H1 (cell line): ENCODE results near the gene PRRG2. TPM values are rescaled to one million over a fixed set of nuclear protein-coding genes. Genes with fewer than 3 reads are reported as not detected.

Experiments
- CTCF ChIA-PET: fragments of 300-600 bp; sonication (Branson Sonifier 250); formaldehyde crosslinking; loops from one replicate; lab custom pipeline; 2021; ENCODE audit not compliant: partially characterized antibody; lab: Charles Lee
- POLR2A ChIA-PET: fragments of 300-600 bp; sonication (Branson Sonifier 250); formaldehyde crosslinking; loops from one replicate; lab custom pipeline; 2021; ENCODE audit warnings: inconsistent platforms; ENCODE audit not compliant: partially characterized antibody; lab: Charles Lee
- DNase-seq, 2 experiments: peaks; one replicate each; pipeline versions ENCODE4 v3.0.0 to v3.0.0-alpha.2; 2010 to 2022; ENCODE audit warnings: low spot score in 2 of 2, low read depth in 1 of 2, mixed read lengths in 1 of 2
- FAIRE-seq: peaks from 2 replicates; lab custom pipeline; 2011; peaks lifted over from hg19 to GRCh38; lab: Jason Lieb, UNC
- H2AFZ ChIP-seq: 2 replicates; pipeline ENCODE4 v1.8.1; 2012; ENCODE audit warnings: low read length, inconsistent platforms
- H2AK5ac ChIP-seq: 2 replicates; pipeline ENCODE4 v1.6.1; 2013; ENCODE audit warnings: low read depth, low read length
- H2BK120ac ChIP-seq: replicated peaks from 2 replicates; pipeline ENCODE3; 2013; ENCODE audit warnings: low read depth, low read length, inconsistent platforms
- H2BK12ac ChIP-seq: 2 replicates; pipeline ENCODE4 v1.6.1; 2013; ENCODE audit warnings: low read depth, low read length
- H2BK15ac ChIP-seq: 2 replicates; pipeline ENCODE4 v1.6.1; 2013; ENCODE audit warnings: low read length
- H2BK20ac ChIP-seq: 2 replicates; pipeline ENCODE4 v1.6.1; 2013; ENCODE audit warnings: low read length
- H2BK5ac ChIP-seq: 2 replicates; pipeline ENCODE4 v1.6.1; 2013; ENCODE audit warnings: low read depth, low read length
- H3K14ac ChIP-seq: 2 replicates; pipeline ENCODE4 v1.6.1; 2013; ENCODE audit warnings: inconsistent platforms; ENCODE audit not compliant: insufficient read length
- H3K18ac ChIP-seq: 2 replicates; pipeline ENCODE4 v1.6.1; 2013; ENCODE audit warnings: low read length; ENCODE audit errors: extremely low read depth
- H3K23ac ChIP-seq: 2 replicates; pipeline ENCODE4 v1.6.1; 2013; ENCODE audit warnings: inconsistent platforms; ENCODE audit not compliant: insufficient read length
- H3K23me2 ChIP-seq: 2 replicates; pipeline ENCODE4 v1.6.1; 2013; ENCODE audit warnings: low read depth, low read length
- H3K27ac ChIP-seq: 2 replicates; pipeline ENCODE4 v1.6.1; 2011; ENCODE audit warnings: low read depth, low read length, inconsistent platforms
- H3K27me3 ChIP-seq, 4 experiments: replicated peaks in 1 of 4; 1 replicate in 1 of 4; 2 replicates in 3 of 4; pipeline versions ENCODE4 v1.6.1 to v1.8.1; 2011 to 2013; ENCODE audit warnings: low read length in 3 of 4, mild to moderate bottlenecking in 3 of 4, inconsistent platforms in 2 of 4, mixed read lengths in 2 of 4, moderate library complexity in 1 of 4; ENCODE audit not compliant: control insufficient read depth in 3 of 4, insufficient read depth in 3 of 4; ENCODE audit errors: extremely low read depth in 1 of 4
- H3K36me3 ChIP-seq, 4 experiments: 2 replicates each; pipeline versions ENCODE4 v1.6.1 to v1.8.1; 2011 to 2013; ENCODE audit warnings: mild to moderate bottlenecking in 4 of 4, low read length in 3 of 4, moderate library complexity in 2 of 4, control low read depth in 1 of 4, inconsistent platforms in 1 of 4; ENCODE audit not compliant: insufficient read depth in 4 of 4, control insufficient read depth in 2 of 4
- H3K4ac ChIP-seq: replicated peaks from 2 replicates; pipeline ENCODE3; 2013; ENCODE audit warnings: low read length, low read depth, mixed read lengths, inconsistent platforms; ENCODE audit not compliant: insufficient read length
- H3K4me1 ChIP-seq, 4 experiments: replicated peaks in 1 of 4; 1 replicate in 1 of 4; 2 replicates in 3 of 4; pipeline versions ENCODE4 v1.6.1 to v1.8.1; 2011 to 2013; ENCODE audit warnings: low read length in 3 of 4, inconsistent platforms in 2 of 4, mixed read lengths in 1 of 4; ENCODE audit not compliant: insufficient read depth in 4 of 4, control insufficient read depth in 3 of 4
- H3K4me2 ChIP-seq, 2 experiments: 2 replicates each; pipeline versions ENCODE4 v1.6.1 to v1.8.1; 2011 to 2013; ENCODE audit warnings: low read depth in 2 of 2, low read length in 2 of 2, control low read depth in 1 of 2, inconsistent platforms in 1 of 2, mild to moderate bottlenecking in 1 of 2; ENCODE audit not compliant: insufficient read depth in 1 of 2
- H3K4me3 ChIP-seq, 4 experiments: fragments of 200-600, 300-600 bp in 1 of 4; sonication (generic), shearing (Covaris generic), sonication (Bioruptor Twin) in 1 of 4; 2 replicates each; pipeline versions ENCODE4 v1.5.1 to v1.8.1; 2011 to 2016; ENCODE audit warnings: low read length in 4 of 4, low read depth in 3 of 4, control low read depth in 2 of 4, inconsistent platforms in 2 of 4, mild to moderate bottlenecking in 2 of 4, mixed read lengths in 1 of 4, moderate library complexity in 1 of 4; ENCODE audit not compliant: insufficient read depth in 2 of 4; ENCODE audit errors: extremely low read depth in 1 of 4
- H3K56ac ChIP-seq: replicated peaks from 2 replicates; pipeline ENCODE3; 2013; ENCODE audit warnings: low read depth, mild to moderate bottlenecking, mixed read lengths, low read length, inconsistent platforms; ENCODE audit not compliant: insufficient read length
- H3K79me1 ChIP-seq: 2 replicates; pipeline ENCODE4 v1.6.1; 2013; ENCODE audit warnings: low read depth, low read length, control low read depth
- H3K79me2 ChIP-seq, 2 experiments: 2 replicates each; pipeline versions ENCODE4 v1.6.1 to v1.8.1; 2012 to 2013; ENCODE audit warnings: low read length in 2 of 2, mild to moderate bottlenecking in 2 of 2, inconsistent platforms in 1 of 2; ENCODE audit not compliant: insufficient read depth in 2 of 2, control insufficient read depth in 1 of 2
- H3K9ac ChIP-seq, 4 experiments: replicated peaks in 1 of 4; 1 replicate in 1 of 4; 2 replicates in 3 of 4; pipeline versions ENCODE4 v1.6.1 to v1.8.1; 2011 to 2013; ENCODE audit warnings: low read depth in 3 of 4, low read length in 3 of 4, control low read depth in 2 of 4, mild to moderate bottlenecking in 2 of 4, moderate library complexity in 2 of 4, inconsistent platforms in 1 of 4; ENCODE audit errors: extremely low read depth in 1 of 4
- H3K9me3 ChIP-seq, 2 experiments: 2 replicates each; pipeline versions ENCODE4 v1.6.1 to v1.8.1; 2012 to 2013; ENCODE audit warnings: mild to moderate bottlenecking in 2 of 2, moderate library complexity in 2 of 2, control low read depth in 1 of 2, inconsistent platforms in 1 of 2, low read depth in 1 of 2, low read length in 1 of 2, mixed read lengths in 1 of 2; ENCODE audit not compliant: insufficient read depth in 2 of 2
- H4K20me1 ChIP-seq, 2 experiments: replicated peaks in 1 of 2; 2 replicates each; pipeline versions ENCODE3 to v1.8.1; 2011 to 2013; ENCODE audit warnings: inconsistent platforms in 2 of 2, low read length in 2 of 2, mild to moderate bottlenecking in 1 of 2; ENCODE audit not compliant: insufficient read depth in 2 of 2, control insufficient read depth in 1 of 2
- H4K5ac ChIP-seq: 2 replicates; pipeline ENCODE4 v1.6.1; 2013; ENCODE audit warnings: low read length, low read depth, mixed read lengths, inconsistent platforms; ENCODE audit not compliant: insufficient read length
- H4K8ac ChIP-seq: 2 replicates; pipeline ENCODE4 v1.8.0; 2013; ENCODE audit warnings: mild to moderate bottlenecking, moderate library complexity, low read length, inconsistent platforms; ENCODE audit not compliant: insufficient read depth; ENCODE audit errors: extremely low read depth
- H4K91ac ChIP-seq: replicated peaks from 2 replicates; pipeline ENCODE3; 2013; ENCODE audit warnings: low read length, mixed read lengths, inconsistent platforms; ENCODE audit not compliant: insufficient read length
- SIX5 ChIP-seq: IDR thresholded peaks from 2 replicates; pipeline ENCODE4 v1.6.1; 2011; ENCODE audit warnings: mild to moderate bottlenecking, low read depth, low read length
- WGBS, 2 experiments: shearing (Covaris generic) in 1 of 2; methylation state at CpG; one replicate each; pipeline versions ENCODE4 v1.1.6 to v1.1.7; 2013 to 2015; ENCODE audit warnings: low lambda C conversion rate in 2 of 2, mixed read lengths in 2 of 2, inconsistent platforms in 1 of 2, low coverage in 1 of 2, missing lambda C conversion rate in 1 of 2; ENCODE audit not compliant: insufficient replicate concordance in 2 of 2, insufficient coverage in 1 of 2, insufficient read length in 1 of 2; ENCODE audit errors: extremely low coverage in 1 of 2, missing lambda C conversion rate in 1 of 2; 5-methylcytosine and 5-hydroxymethylcytosine counted together
- polyA plus RNA-seq, 7 experiments: library from polyadenylated mRNA; depleted of rRNA in 3 of 7; stranded (reverse) in 5 of 7; unstranded in 2 of 7; fragments of >200 nt in 5 of 7; fragments of 200-250 nt in 2 of 7; gene quantifications; 1 replicate in 5 of 7; 2 replicates in 1 of 7; 4 replicates in 1 of 7; pipeline versions ENCODE4 v1.2.1 to v1.2.3, GENCODE V29; 2011 to 2013; ENCODE audit warnings: missing spikeins in 2 of 7, mixed read lengths in 2 of 7
- total RNA-seq: library from RNA; stranded (reverse); fragmentation: NEBNext Ultra II Directional; extraction: Animal tissue kit (Norgen Biotek cat#: 25700); gene quantifications from 2 replicates; pipeline ENCODE4 v1.2.1, GENCODE V29; 2021
- TF ChIP-seq, protein P1 (sequence below): IDR thresholded peaks from 2 replicates; pipeline ENCODE4 v1.6.1; 2012; ENCODE audit warnings: low read length, inconsistent platforms

PRRG2 gene
- total and polyA plus RNA-seq, 2 of the 8 experiments (the other 6 are each of a cell fraction or from before 2014, with no cell fraction given) = 4.1 to 5.6 TPM

DNA sequence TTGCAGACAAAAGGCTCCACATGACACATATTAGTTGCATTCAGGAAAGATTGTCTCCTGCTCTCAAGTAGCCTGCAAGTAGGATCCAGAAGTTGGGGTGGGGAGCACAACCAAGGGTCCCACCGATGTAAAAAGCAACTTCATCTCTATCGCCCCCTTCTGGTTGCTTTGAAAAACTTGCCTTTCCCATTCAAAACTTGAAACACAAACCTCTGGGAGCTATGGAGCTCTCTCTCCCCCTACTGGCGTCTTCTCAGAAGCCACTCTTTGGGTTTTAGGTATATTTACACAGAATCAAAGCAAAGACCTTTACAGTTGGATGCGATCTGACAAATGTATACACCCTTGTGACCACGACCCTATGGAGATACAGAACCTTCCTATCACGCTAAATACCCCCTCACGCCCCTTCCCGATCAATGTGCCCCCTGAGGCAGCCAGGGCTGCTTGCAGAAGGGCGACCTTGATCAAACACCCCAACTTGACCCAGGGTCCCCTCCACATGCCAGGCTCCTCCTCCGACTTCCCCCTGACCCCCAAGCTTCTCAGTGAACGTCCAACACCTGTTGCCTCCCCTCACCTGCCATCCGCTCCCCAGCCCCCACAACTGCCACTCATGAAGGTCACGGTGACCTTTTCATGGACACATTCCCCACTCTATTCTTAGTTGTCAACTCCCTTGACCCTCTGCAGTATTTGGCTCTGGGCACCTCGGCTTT, 10.8 kb upstream of the PRRG2 start:
- H4K20me1 ChIP-seq = peaks cover 8 to 9% of the 10 kb centered on the region in 2 experiments
- no peak overlapping the region for H2AFZ ChIP-seq
- no peak overlapping the region for H3K9ac ChIP-seq
- H3K36me3 ChIP-seq = peaks cover 0 to 8% (median 4%) of the 10 kb centered on the region in 4 experiments; a peak in 4 of 8 replicates
- no peak overlapping the region for H3K27ac ChIP-seq
- whole genome bisulfite sequencing, 2 experiments = 32% methylated on average over 14 of the region's 14 CpGs; no CpG with 5 or more reads in 1 of the 2 experiments
- H2BK12ac ChIP-seq = no peak overlapping the region
- peaks cover 2% of the 10 kb centered on the region; the same call in 1 of the 2 replicates for H3K79me1 ChIP-seq
- peaks cover 2 to 5% (median 4%) of the 10 kb centered on the region in 4 experiments; a peak in 5 of 7 replicates for H3K4me1 ChIP-seq
- no peak overlapping the region for H3K14ac ChIP-seq
- no peak overlapping the region for H3K4me3 ChIP-seq
- ChIA-PET POLR2A (interaction anchor here (0.6 to 4.8 kb wide), 18 partner anchors 10 to 293 kb away, joined by 3 to 39 read pairs (median 5); partner anchors contain the start of genes NOSIP, PRRG2, RCN3 and RPS11), CTCF (interaction anchor here (0.5 to 8.1 kb wide), 39 partner anchors 11 to 1286 kb away, joined by 3 to 240 read pairs (median 4); partner anchors contain the start of genes FCGRT, FLT3LG, NOSIP and PRR12)
- peak overlapping the region in 1 of 2 experiments; percentile 44; a peak in 1 of 4 replicates for H3K4me2 ChIP-seq
- no peak overlapping the region for H3K4ac ChIP-seq
- no peaks in the 10 kb centered on the region for H3K27me3 ChIP-seq
- H4K5ac ChIP-seq = no peak overlapping the region
- DNase-seq (peak in 1 of 2 experiments; percentile 70), FAIRE-seq (peak; percentile 94)
- H3K18ac ChIP-seq = no peak overlapping the region
- H4K91ac ChIP-seq = no peak overlapping the region
- no peak overlapping the region for H2BK120ac ChIP-seq
- no peak overlapping the region for H2BK15ac ChIP-seq
- no peaks in the 10 kb centered on the region for H3K9me3 ChIP-seq
- no peak overlapping the region for H4K8ac ChIP-seq
- H2AK5ac ChIP-seq = no peak overlapping the region
- no peak overlapping the region for H2BK5ac ChIP-seq
- H2BK20ac ChIP-seq = no peak overlapping the region
- no peaks in the 10 kb centered on the region for H3K23me2 ChIP-seq
- peaks cover 0 to 35% of the 10 kb centered on the region in 2 experiments; a peak in 3 of 4 replicates for H3K79me2 ChIP-seq
- H3K23ac ChIP-seq = no peak overlapping the region
- H3K56ac ChIP-seq = no peak overlapping the region
- no peak for TF ChIP-seq SIX5
- TF ChIP-seq, protein P1, sequence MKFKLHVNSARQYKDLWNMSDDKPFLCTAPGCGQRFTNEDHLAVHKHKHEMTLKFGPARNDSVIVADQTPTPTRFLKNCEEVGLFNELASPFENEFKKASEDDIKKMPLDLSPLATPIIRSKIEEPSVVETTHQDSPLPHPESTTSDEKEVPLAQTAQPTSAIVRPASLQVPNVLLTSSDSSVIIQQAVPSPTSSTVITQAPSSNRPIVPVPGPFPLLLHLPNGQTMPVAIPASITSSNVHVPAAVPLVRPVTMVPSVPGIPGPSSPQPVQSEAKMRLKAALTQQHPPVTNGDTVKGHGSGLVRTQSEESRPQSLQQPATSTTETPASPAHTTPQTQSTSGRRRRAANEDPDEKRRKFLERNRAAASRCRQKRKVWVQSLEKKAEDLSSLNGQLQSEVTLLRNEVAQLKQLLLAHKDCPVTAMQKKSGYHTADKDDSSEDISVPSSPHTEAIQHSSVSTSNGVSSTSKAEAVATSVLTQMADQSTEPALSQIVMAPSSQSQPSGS = no peak
